ENCODE measurements around the gene PDP2. TPM values are rescaled to one million over a fixed set of nuclear protein-coding genes. Genes with fewer than 3 reads are reported as not detected.

PDP2 gene
- total RNA-seq, 1 experiment from 2014 or later = 23.1 TPM

DNA sequence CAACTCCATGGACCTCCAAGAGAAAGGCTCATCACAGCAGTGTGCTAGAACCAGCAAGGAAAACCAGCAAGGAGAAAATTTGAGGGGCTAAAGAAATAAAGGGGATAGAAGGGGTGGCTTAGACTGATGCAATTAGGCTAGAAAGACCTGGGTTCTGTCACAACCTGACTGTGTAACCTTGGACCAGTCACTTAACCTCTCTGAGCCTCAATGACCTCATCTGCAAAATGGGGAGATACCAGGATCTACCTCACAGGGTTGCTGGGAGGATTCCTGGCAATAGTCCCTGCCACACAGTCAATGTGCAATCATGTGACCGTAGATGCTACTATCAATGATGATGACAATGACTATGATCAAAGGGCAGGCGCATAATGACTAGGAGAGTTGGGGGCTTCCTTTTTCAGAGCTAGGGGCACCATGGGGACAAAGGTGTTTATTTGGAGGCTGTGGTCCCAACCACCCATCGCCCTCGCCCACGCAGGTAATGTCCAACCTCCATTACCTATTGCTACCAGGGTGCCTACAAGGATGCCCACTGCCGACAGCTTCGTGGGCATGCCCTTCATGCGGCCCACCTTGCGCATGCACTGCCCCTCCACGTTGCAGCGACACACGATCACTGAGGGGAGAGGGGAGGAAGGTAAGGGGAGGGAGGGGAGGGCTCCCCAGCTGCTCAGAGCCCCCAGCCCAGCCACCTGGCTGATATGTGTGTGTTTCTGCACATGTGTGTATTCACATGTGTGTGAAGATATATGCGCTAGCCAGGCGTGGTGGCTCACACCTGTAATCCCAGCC, 28.6 kb downstream of the PDP2 start:
- H3K79me1 ChIP-seq (ENCODE audit: insufficient read depth, low read depth, low read length, poor library complexity, severe bottlenecking) = no peaks in the 10 kb centered on the region
- no peak overlapping the region for H2BK12ac ChIP-seq (ENCODE audit: insufficient read length, low read depth, low read length)
- no peak overlapping the region for H3K4me2 ChIP-seq (ENCODE audit: insufficient read depth, insufficient read length, low read length)
- peaks cover 2 to 15% of the 10 kb centered on the region in 2 experiments; a peak in 3 of 4 replicates for H3K4me1 Mint-ChIP-seq
- no peaks in the 10 kb centered on the region for H3K4me1 ChIP-seq (ENCODE audit: insufficient read depth, low read length)
- H3K9me3 Mint-ChIP-seq = no peaks in the 10 kb centered on the region
- H3K27me3 ChIP-seq (ENCODE audit: insufficient read depth, low read length) = no peaks in the 10 kb centered on the region
- no peak overlapping the region for H3K56ac ChIP-seq (ENCODE audit: insufficient read length, low read depth, low read length)
- H2AFZ ChIP-seq (ENCODE audit: low read length) = no peak overlapping the region
- no peak overlapping the region for H3K18ac ChIP-seq (ENCODE audit: insufficient read length, low read depth, low read length)
- H2BK5ac ChIP-seq (ENCODE audit: insufficient read length, low read length) = no peak overlapping the region
- no peak overlapping the region for H4K5ac ChIP-seq (ENCODE audit: insufficient read length, low read depth, low read length)
- no peak overlapping the region for H2BK120ac ChIP-seq (ENCODE audit: low read depth, low read length, poor library complexity, severe bottlenecking)
- TF ChIP-seq, protein P1, sequence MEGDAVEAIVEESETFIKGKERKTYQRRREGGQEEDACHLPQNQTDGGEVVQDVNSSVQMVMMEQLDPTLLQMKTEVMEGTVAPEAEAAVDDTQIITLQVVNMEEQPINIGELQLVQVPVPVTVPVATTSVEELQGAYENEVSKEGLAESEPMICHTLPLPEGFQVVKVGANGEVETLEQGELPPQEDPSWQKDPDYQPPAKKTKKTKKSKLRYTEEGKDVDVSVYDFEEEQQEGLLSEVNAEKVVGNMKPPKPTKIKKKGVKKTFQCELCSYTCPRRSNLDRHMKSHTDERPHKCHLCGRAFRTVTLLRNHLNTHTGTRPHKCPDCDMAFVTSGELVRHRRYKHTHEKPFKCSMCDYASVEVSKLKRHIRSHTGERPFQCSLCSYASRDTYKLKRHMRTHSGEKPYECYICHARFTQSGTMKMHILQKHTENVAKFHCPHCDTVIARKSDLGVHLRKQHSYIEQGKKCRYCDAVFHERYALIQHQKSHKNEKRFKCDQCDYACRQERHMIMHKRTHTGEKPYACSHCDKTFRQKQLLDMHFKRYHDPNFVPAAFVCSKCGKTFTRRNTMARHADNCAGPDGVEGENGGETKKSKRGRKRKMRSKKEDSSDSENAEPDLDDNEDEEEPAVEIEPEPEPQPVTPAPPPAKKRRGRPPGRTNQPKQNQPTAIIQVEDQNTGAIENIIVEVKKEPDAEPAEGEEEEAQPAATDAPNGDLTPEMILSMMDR (conservative IDR thresholded peaks at IDR 0.05) = no peak
- H3K9me3 ChIP-seq (ENCODE audit: control insufficient read depth, low read depth, low read length) = no peaks in the 10 kb centered on the region
- H4K91ac ChIP-seq (ENCODE audit: insufficient read length, low read depth, low read length) = no peak overlapping the region
- no peak overlapping the region for H3K27ac ChIP-seq (ENCODE audit: insufficient read length, low read depth, low read length)
- peak overlapping the region in 1 of 3 experiments; percentile 35; a peak in 1 of 7 replicates for H3K27ac Mint-ChIP-seq
- no peak overlapping the region for H3T11ph ChIP-seq (ENCODE audit: low read length)
- no peak overlapping the region for H3K4ac ChIP-seq (ENCODE audit: low read depth, low read length)
- WGBS (ENCODE audit: extremely low coverage, insufficient read length, low lambda C conversion rate) = no CpG with 5 or more reads among the region's 14 CpGs
- H2AK5ac ChIP-seq (ENCODE audit: insufficient read length, low read length) = no peak overlapping the region
- H3K9ac ChIP-seq (ENCODE audit: extremely low read depth, insufficient read length, low read length) = no peak overlapping the region
- H4K20me1 ChIP-seq (ENCODE audit: control insufficient read depth, insufficient read depth, insufficient read length) = no peaks in the 10 kb centered on the region
- H4K8ac ChIP-seq (replicated peaks; ENCODE audit: insufficient read length, low read depth, low read length) = no peak overlapping the region
- DNase-seq = no peak
- H3K27me3 Mint-ChIP-seq (ENCODE audit: low read depth) = peaks cover 26% of the 10 kb centered on the region
- no peak overlapping the region for H3K4me3 Mint-ChIP-seq
- no peaks in the 10 kb centered on the region for H3K36me3 Mint-ChIP-seq (ENCODE audit: insufficient read depth in 1 of 3, low read depth in 3 of 3)
- H2BK20ac ChIP-seq (ENCODE audit: low read depth, low read length, poor library complexity, severe bottlenecking) = no peak overlapping the region
- no peak overlapping the region for H3K14ac ChIP-seq (ENCODE audit: insufficient read depth, low read length)
- no peak overlapping the region for H2BK15ac ChIP-seq (ENCODE audit: low read depth, low read length)
- H3K23me2 ChIP-seq (ENCODE audit: insufficient read length, low read depth, low read length, poor library complexity, severe bottlenecking) = no peaks in the 10 kb centered on the region
- H3K23ac ChIP-seq (ENCODE audit: insufficient read length, low read depth, low read length) = no peak overlapping the region
- no peaks in the 10 kb centered on the region for H3K79me2 ChIP-seq (ENCODE audit: insufficient read depth, low read length)
